Posterior cingulate gyrus (tissue), 11 donors: ENCODE measurements around the gene FEM1A.
"Not testable (repeated sequence)": the region's sequence is repeated elsewhere in the genome, so short reads cannot be mapped to it uniquely, and the experiment has no call there.

Experiments used
- DNase-seq, 10 donors: peaks; one replicate each; pipeline versions ENCODE4 v3.0.0 to v3.0.0-alpha.2; 2020 to 2021; ENCODE audit warnings: mixed read lengths in 3 of 10
- intact Hi-C: fragments of 100-400 bp; cut with DNase I; formaldehyde crosslinking; loops from one replicate; pipeline ENCODE4 v1.15.1; 2023

The FEM1A gene, protein sequence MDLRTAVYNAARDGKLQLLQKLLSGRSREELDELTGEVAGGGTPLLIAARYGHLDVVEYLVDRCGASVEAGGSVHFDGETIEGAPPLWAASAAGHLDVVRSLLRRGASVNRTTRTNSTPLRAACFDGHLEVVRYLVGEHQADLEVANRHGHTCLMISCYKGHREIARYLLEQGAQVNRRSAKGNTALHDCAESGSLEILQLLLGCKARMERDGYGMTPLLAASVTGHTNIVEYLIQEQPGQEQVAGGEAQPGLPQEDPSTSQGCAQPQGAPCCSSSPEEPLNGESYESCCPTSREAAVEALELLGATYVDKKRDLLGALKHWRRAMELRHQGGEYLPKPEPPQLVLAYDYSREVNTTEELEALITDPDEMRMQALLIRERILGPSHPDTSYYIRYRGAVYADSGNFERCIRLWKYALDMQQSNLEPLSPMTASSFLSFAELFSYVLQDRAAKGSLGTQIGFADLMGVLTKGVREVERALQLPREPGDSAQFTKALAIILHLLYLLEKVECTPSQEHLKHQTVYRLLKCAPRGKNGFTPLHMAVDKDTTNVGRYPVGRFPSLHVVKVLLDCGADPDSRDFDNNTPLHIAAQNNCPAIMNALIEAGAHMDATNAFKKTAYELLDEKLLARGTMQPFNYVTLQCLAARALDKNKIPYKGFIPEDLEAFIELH

GRCh38 chr19:4791183-4792018 is at the start of gene FEM1A:
Gene FEM1A (plus strand): TSS chr19:4791734. CDS start chr19:4791855, 121 bp downstream.
- intact Hi-C loops = loop anchor here (1.0 to 2.0 kb wide), 2 partner anchors 59 to 67 kb away; no protein-coding TSS in a partner anchor
- peak; percentile 99 to 100 (median 100) for DNase-seq

- intact Hi-C loops = no loop called here
Observed at GRCh38 chr19:4742723-4743646, 48.5 kb upstream of the FEM1A start.

DNA sequence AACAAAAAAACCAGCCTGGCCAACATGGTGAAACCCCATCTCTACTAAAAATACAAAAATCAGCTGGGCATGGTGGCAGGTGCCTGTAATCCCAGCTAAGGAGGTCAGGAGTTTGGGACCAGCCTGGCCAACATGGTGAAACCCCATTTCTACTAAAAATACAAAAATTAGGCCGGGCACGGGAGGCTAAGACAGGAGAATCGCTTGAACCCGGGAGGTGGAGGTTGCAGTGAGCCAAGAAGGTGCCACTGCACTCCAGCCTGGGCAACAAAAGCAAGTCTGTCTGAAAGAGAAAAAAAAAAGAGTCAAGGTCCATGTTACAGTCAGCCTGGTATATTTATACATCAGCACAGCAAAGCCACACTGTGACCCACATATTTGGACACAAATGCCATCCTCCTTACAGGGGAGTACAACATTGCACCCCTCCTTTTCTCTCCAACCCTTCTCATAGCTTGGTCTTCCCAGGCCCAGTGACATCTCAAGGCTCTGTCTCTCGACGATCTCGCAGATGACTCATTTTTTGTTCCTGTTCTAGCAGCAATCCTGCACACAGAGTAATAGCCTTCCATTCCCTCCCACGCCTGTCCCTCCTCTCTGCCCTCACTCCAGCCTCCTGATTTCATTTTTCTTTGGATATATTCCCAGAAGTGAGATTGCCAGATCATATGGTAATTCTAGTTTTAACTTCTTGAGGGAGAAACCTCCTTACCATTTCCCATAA is 46.9 kb upstream of the FEM1A start:
- intact Hi-C loops = no loop called here
- peak in 3 of 10 donors; percentile 44 to 87 (median 51) for DNase-seq

More at GRCh38 chr19:4742723-4743646, 48.5 kb upstream of the FEM1A start:
- DNase-seq = no peak

DNA sequence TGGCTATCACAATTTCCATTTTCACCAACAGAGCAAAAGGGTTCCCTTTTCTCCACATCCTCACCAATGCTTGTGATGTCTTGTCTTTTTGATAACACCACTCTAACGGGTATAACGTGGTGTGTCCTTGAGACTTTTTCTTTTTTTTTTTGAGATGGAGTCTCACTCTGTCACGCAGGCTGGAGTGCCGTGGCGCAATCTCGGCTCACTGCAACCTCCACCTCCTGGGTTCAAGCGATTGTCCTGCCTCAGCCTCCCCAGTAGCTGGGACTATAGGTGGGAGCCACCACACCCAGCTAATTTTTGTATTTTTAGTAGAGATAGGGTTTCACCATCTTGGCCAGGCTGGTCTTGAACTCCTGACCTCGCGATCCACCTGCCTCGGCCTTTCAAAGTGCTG is 46.4 kb upstream of the FEM1A start:
- DNase-seq, intact Hi-C loops: not testable (repeated sequence)

- intact Hi-C loops = no loop called here
- no peak for DNase-seq
Observed at GRCh38 chr19:4745986-4746385, 45.5 kb upstream of the FEM1A start.

GRCh38 chr19:4748185-4748584 is 43.3 kb upstream of the FEM1A start:
- DNase-seq = no peak
- intact Hi-C loops = no loop called here

- intact Hi-C loops = no loop called here
- no peak for DNase-seq
Observed at GRCh38 chr19:4748589-4748988, 42.9 kb upstream of the FEM1A start.

GRCh38 chr19:4749870-4750590 is 41.5 kb upstream of the FEM1A start:
- peak in 3 of 10 donors; percentile 27 to 62 (median 43) for DNase-seq
- intact Hi-C loops = no loop called here

GRCh38 chr19:4754248-4754647 is 37.3 kb upstream of the FEM1A start:
- DNase-seq = no peak
- intact Hi-C loops = no loop called here

DNA sequence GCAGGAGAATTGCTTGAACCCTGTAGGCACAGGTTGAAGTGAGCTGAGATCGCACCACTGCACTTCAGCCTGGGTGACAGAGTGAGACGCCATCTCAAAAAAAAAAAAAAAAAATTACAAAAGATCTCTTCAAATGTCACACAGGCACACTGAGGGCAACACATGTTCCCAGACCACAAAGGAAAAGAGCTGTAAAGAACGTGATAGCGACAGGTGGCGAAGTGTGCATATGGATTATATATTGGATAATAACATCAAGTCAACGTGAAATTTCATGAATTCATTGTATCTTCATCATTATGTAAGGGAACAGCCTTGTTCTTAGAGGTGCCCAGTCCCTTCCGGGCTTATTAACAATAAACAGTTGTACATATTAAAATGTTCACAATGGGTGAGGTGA is 36.1 kb upstream of the FEM1A start:
- intact Hi-C loops = no loop called here
- DNase-seq = no peak

DNA sequence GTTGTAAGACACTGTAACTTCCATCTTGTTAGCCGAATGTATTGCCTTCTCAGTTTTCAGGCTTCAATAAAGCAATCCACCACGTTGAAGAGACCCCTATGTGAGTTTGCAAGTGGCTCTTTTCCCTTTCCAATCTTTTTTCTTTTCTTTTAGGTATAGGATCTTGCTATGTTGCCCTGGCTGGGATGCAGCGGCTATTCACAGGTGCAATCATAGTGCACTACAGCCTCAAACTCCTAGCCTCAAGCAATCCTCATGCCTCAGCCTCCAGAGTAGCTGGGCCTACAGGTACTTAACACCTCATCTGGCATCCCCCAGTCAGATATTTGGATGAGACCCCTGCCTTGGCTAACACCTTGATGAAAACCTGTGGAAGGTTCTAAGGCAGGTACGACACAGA is 33.5 kb upstream of the FEM1A start:
- intact Hi-C loops = no loop called here
- no peak for DNase-seq

DNA sequence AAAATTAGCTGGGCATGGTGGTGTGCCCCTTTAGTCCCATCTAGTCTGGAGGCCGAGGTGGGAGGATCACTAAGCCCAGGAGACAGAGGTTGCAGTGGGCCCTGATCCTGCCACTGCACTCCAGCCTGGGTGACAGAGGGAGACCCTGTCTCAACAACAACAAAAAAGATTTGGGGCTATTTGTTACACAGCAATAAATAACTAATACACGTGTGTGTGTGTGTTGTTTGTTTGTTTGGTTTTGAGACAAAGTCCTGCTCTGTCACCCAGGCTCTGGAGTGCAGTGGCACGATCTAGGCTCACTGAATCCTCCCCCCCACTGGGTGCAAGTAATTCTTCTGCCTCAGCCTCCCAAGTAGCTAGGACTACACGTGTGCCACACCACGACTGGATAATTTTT is 32.9 kb upstream of the FEM1A start:
- no peak for DNase-seq
- intact Hi-C loops = no loop called here

GRCh38 chr19:4759388-4760284 is 31.9 kb upstream of the FEM1A start:
- DNase-seq = peak; percentile 80 to 99 (median 92)

GRCh38 chr19:4760285-4760650 is 31.3 kb upstream of the FEM1A start:
- no peak for DNase-seq
- intact Hi-C loops = no loop called here

More at GRCh38 chr19:4759388-4760284, 31.9 kb upstream of the FEM1A start:
- intact Hi-C loops = no loop called here

GRCh38 chr19:4763021-4763420 is 28.5 kb upstream of the FEM1A start:
- intact Hi-C loops = no loop called here
- DNase-seq = no peak

DNA sequence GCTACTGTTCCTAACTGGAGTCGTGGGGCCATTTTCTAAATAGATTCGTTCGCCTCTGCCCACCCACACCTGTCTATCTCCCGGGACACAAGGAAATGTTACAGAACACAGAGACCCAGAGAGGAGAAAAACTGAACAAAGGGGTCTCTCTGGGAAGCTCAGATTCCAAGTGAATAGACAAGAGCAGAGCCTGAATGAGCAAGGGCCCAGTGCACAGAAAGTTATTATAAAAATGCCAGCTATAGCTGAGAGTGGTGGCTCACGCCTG is 27.2 kb upstream of the FEM1A start:
- intact Hi-C loops = no loop called here
- no peak for DNase-seq

DNA sequence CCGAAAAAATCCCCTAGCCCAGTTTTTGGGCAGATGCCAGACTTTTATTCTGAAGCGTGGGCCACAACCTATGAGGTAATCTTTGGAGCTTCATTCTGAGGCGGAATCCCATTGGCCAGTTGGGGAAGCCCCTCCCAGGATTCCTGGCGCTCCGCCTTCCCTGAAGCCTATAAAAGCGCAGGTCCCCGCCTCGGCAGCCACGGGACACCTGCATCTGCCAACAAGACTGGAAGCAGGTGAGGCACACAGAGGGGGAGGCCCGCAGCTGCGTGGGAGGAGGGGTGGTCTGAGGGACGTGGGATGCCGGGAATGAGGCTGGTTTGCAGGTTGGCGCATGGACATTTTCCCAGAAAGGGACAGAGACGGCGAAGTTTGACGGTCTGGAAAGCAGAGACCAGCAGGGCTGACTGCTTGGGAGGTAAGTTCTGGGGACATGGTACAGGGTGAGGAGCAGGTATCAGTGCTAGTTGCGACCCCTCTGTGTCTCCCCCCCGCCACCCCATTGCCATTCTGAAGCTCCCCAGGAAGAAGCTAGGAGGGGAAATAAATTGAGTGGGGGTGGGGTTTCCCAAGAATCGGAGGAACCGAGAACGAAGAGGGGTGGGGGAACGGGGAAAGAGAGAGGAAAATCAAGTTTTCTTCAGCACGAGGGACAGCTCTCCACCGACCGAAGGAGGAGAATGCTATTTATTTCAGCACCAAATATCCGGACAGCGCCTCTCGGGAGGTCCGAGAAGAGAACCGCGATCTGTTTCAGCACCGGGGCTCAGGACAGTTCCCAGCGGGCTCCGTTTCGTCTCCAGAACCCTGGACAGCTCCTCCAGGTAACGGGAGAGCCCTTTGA is 22.4 kb upstream of the FEM1A start:
- peak; percentile 66 to 98 (median 88) for DNase-seq
- intact Hi-C loops = no loop called here
